HUES48 (cell line): ENCODE data around the gene BCKDHA.
A peak's percentile ranks its signal among the peaks of the same experiment; 100 is the strongest.
"Not testable (repeated sequence)": the region's sequence is repeated elsewhere in the genome, so short reads cannot be mapped to it uniquely, and the experiment has no call there.

Experiments
- H3K27ac ChIP-seq: one replicate; pipeline ENCODE4 v1.7.0; 2013; ENCODE audit warnings: low read depth, low read length, inconsistent platforms
- H3K27me3 ChIP-seq: 2 replicates; pipeline ENCODE4 v1.6.1; 2013; ENCODE audit warnings: mild to moderate bottlenecking, low read length; ENCODE audit not compliant: control insufficient read depth, insufficient read depth
- H3K36me3 ChIP-seq: 2 replicates; pipeline ENCODE4 v1.6.1; 2013; ENCODE audit warnings: low read length; ENCODE audit not compliant: control insufficient read depth, insufficient read depth
- H3K4me1 ChIP-seq: 2 replicates; pipeline ENCODE4 v1.6.1; 2013; ENCODE audit warnings: mild to moderate bottlenecking, low read length; ENCODE audit not compliant: control insufficient read depth, insufficient read depth
- H3K4me3 ChIP-seq: 2 replicates; pipeline ENCODE4 v1.5.1; 2013; ENCODE audit warnings: mild to moderate bottlenecking, low read depth, low read length
- H3K9ac ChIP-seq: 2 replicates; pipeline ENCODE4 v1.6.1; 2013; ENCODE audit warnings: mild to moderate bottlenecking, low read depth, low read length, moderate library complexity
- H3K9me3 ChIP-seq: 2 replicates; pipeline ENCODE4 v1.6.1; 2013; ENCODE audit warnings: low read length; ENCODE audit not compliant: control insufficient read depth, insufficient read depth

The BCKDHA gene

GRCh38 chr19:41427647-41428480, 30.2 kb downstream of the BCKDHA start:
- H3K4me3 ChIP-seq, result peak overlapping the region; percentile 57
- H3K27ac ChIP-seq, result peak overlapping the region; percentile 47
- peaks cover 40% of the 10 kb centered on the region for H3K36me3 ChIP-seq
- H3K9ac ChIP-seq, result no peak overlapping the region
- H3K4me1 ChIP-seq, result peaks cover 11% of the 10 kb centered on the region; the same call in 1 of the 2 replicates
- no peaks in the 10 kb centered on the region for H3K27me3 ChIP-seq
- no peaks in the 10 kb centered on the region for H3K9me3 ChIP-seq

GRCh38 chr19:41428481-41428859, 30.9 kb downstream of the BCKDHA start:
- H3K9me3 ChIP-seq, result no peaks in the 10 kb centered on the region

GRCh38 chr19:41430922-41431321, 33.3 kb downstream of the BCKDHA start:
- Histone ChIP-seq H3K4me1 (peaks cover 11% of the 10 kb centered on the region; the same call in 1 of the 2 replicates), H3K27ac (no peak overlapping the region), H3K9ac (no peak overlapping the region), H3K36me3 (peaks cover 33% of the 10 kb centered on the region), H3K4me3 (no peak overlapping the region), H3K27me3 (no peaks in the 10 kb centered on the region), H3K9me3 (no peaks in the 10 kb centered on the region)

More at GRCh38 chr19:41428481-41428859, 30.9 kb downstream of the BCKDHA start:
- Histone ChIP-seq H3K27me3 (no peaks in the 10 kb centered on the region), H3K36me3 (peaks cover 42% of the 10 kb centered on the region), H3K9ac (no peak overlapping the region), H3K4me3 (peak overlapping the region; percentile 57), H3K27ac (no peak overlapping the region), H3K4me1 (peaks cover 11% of the 10 kb centered on the region; the same call in 1 of the 2 replicates)

- Histone ChIP-seq H3K27ac (no peak overlapping the region), H3K4me3 (no peak overlapping the region), H3K36me3 (peaks cover 34% of the 10 kb centered on the region), H3K9me3 (no peaks in the 10 kb centered on the region), H3K27me3 (no peaks in the 10 kb centered on the region), H3K4me1 (peaks cover 10% of the 10 kb centered on the region; the same call in 1 of the 2 replicates), H3K9ac (no peak overlapping the region)
Measured at GRCh38 chr19:41431426-41432386, 34.1 kb downstream of the BCKDHA start.

DNA sequence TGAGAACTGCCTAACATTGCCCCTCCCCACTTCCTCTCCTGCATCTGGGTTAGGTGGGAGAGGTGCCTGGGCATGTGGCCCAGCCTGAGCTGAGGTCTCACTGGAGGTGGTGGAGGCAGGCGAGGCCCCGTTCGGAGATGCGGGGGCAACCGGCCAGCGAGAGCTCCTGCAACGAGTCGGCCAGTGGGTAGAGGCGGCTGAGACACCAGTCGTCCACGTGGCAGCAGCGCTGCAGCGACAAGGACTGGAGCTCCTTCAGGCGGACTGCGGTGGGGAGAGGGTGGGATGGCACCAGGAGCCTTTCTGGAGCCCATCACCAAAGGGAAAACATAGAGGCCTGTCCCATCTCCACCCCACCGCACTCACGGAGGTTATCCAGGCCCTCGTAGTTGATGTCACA, 35.6 kb downstream of the BCKDHA start:
- H3K4me1 ChIP-seq, result peaks cover 6% of the 10 kb centered on the region; the same call in 1 of the 2 replicates
- H3K36me3 ChIP-seq, result peaks cover 43% of the 10 kb centered on the region
- H3K9ac ChIP-seq, result no peak overlapping the region
- H3K27me3 ChIP-seq, result no peaks in the 10 kb centered on the region
- no peaks in the 10 kb centered on the region for H3K9me3 ChIP-seq
- H3K4me3 ChIP-seq, result no peak overlapping the region
- no peak overlapping the region for H3K27ac ChIP-seq

DNA sequence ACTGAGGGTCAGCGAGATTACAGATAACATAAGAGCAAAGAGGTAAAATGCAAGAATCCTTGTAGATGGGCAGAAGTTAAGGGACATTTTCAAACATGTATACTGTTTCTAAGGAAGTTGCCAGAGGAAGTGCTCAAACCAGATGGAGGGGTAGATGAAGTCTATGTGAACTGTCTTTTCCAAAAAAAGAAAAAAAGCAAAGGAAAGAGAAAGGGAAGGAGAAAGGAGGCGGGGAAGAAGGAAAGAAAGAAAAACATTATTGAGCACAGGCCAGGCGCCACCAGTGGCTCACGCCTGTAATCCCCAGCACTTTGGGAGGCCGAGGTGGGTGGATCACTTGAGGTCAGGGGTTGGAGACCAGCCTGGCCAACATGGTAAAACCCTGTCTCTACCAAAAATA, 36.8 kb downstream of the BCKDHA start:
- no peaks in the 10 kb centered on the region for H3K27me3 ChIP-seq
- H3K36me3 ChIP-seq, result peaks cover 43% of the 10 kb centered on the region
- no peak overlapping the region for H3K9ac ChIP-seq
- H3K4me3 ChIP-seq, result no peak overlapping the region
- H3K9me3 ChIP-seq, result no peaks in the 10 kb centered on the region
- no peaks in the 10 kb centered on the region for H3K4me1 ChIP-seq
- H3K27ac ChIP-seq, result no peak overlapping the region

GRCh38 chr19:41435376-41435775, 37.8 kb downstream of the BCKDHA start:
- peaks cover 43% of the 10 kb centered on the region for H3K36me3 ChIP-seq
- H3K4me1 ChIP-seq, H3K27ac ChIP-seq, H3K27me3 ChIP-seq, H3K9ac ChIP-seq, H3K4me3 ChIP-seq, H3K9me3 ChIP-seq: not testable (repeated sequence)

- Histone ChIP-seq H3K4me3 (no peak overlapping the region), H3K9me3 (no peaks in the 10 kb centered on the region), H3K36me3 (peaks cover 40% of the 10 kb centered on the region), H3K9ac (no peak overlapping the region), H3K4me1 (no peaks in the 10 kb centered on the region), H3K27ac (no peak overlapping the region), H3K27me3 (no peaks in the 10 kb centered on the region)
Measured at GRCh38 chr19:41435936-41436673, 38.5 kb downstream of the BCKDHA start.

DNA sequence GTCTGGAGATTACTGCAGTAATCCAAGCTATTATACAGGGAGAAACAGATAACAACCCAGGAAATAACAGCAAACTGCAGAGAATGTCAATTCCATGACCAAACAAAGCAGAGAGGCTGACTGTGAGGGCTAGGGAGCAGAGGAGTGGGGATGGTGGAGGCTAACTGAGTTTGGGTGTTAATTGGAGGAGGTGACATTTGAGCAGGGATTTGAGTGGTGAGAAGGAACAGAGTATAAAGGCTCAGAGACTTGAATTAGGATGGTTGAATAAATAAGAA, 39.0 kb downstream of the BCKDHA start:
- Histone ChIP-seq H3K4me1 (no peaks in the 10 kb centered on the region), H3K36me3 (peaks cover 35% of the 10 kb centered on the region), H3K27me3 (no peaks in the 10 kb centered on the region), H3K4me3 (no peak overlapping the region), H3K9ac (no peak overlapping the region), H3K9me3 (no peaks in the 10 kb centered on the region), H3K27ac (no peak overlapping the region)

DNA sequence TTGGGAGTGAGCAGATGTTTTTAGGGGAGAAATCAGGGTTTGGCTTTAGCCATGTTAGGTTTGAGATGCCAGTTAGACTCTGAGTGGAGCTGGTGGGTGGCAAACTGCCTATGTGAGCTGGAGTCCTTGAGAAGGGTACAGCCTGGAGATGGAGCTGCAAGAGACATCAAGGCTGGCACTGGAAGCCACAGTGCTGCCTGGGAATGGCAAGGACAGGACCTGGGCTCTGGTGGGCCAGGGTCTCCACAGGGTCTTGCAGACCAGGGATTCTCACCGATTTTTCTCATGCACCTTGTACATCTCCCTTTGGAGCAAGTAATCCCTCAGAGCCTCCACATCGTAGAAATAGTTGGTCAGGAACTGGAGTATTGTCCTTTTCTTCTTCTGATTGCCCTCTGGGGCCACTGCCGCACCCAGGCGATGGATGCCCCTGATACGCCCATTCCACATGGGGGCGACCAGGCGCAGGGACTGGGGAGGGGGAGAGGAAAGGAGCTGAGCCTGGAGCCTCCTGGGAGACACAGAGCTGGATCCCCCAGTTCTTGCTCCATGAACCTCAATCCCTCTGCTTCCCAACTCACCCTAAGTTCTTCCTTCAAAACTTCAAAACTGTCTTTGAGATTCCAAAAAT, 40.4 kb downstream of the BCKDHA start:
- no peaks in the 10 kb centered on the region for H3K27me3 ChIP-seq
- H3K4me3 ChIP-seq, result no peak overlapping the region
- peaks cover 20% of the 10 kb centered on the region for H3K36me3 ChIP-seq
- no peaks in the 10 kb centered on the region for H3K9me3 ChIP-seq
- H3K9ac ChIP-seq, result no peak overlapping the region
- H3K4me1 ChIP-seq, result no peaks in the 10 kb centered on the region
- H3K27ac ChIP-seq, result no peak overlapping the region
